ENCODE results near the gene AMIGO3.
"Not testable (repeated sequence)": the region's sequence is repeated elsewhere in the genome, so short reads cannot be mapped to it uniquely, and the experiment has no call there.

AMIGO3 gene, protein sequence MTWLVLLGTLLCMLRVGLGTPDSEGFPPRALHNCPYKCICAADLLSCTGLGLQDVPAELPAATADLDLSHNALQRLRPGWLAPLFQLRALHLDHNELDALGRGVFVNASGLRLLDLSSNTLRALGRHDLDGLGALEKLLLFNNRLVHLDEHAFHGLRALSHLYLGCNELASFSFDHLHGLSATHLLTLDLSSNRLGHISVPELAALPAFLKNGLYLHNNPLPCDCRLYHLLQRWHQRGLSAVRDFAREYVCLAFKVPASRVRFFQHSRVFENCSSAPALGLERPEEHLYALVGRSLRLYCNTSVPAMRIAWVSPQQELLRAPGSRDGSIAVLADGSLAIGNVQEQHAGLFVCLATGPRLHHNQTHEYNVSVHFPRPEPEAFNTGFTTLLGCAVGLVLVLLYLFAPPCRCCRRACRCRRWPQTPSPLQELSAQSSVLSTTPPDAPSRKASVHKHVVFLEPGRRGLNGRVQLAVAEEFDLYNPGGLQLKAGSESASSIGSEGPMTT

DNA sequence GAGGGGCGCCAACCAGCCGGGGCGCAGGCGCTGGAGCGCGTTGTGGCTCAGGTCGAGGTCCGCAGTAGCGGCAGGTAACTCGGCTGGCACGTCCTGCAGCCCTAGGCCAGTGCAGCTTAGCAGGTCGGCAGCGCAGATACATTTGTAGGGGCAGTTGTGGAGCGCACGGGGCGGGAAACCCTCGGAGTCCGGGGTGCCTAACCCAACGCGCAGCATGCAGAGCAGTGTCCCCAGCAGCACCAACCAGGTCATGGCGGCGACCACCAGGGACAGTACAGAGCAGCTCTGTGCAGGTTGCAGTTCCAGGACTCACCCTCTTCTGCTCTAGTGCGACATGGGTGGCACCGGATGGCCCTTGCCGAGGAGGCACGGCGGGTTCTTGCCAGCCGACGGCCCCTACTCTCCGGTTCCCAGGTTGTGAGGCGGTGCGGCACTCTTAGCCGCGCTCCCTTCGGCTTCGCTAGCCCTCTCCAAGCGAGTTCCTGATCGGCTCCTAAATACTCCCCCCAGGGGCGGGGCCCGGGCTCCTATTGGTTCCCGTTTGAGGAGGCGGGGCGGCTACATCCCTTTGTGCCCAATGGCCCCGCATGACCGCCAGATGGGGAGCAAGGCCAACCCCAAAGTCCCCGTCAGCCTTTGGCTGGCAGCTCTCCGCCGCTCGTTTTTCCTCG lies at the start of gene AMIGO3:
AMIGO3 (minus strand) TSS at position 471 of the 671 bp plus-strand sequence; CDS start at position 252, 219 bp downstream.
- DNase-seq, result peak; percentile 100

DNA sequence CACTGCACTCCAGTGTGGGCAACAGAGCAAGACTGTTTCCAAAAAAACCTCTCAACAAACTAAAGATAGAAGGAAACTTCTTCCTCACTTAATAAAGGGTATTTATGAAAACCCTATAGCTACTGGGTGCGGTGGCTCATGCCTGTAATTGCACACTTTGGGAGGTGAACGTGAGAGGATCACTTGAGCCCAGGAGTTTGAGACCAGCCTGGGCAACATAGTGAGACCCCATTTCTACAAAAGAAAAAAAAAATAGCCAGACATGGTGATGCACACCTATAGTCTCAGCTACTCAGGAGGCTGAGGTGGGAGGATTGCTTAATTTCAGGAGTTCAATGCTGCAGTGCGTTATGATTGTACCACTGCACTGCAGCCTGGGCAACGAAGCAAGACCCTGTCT lies 44.5 kb upstream of the AMIGO3 start:
- no peak for DNase-seq

DNA sequence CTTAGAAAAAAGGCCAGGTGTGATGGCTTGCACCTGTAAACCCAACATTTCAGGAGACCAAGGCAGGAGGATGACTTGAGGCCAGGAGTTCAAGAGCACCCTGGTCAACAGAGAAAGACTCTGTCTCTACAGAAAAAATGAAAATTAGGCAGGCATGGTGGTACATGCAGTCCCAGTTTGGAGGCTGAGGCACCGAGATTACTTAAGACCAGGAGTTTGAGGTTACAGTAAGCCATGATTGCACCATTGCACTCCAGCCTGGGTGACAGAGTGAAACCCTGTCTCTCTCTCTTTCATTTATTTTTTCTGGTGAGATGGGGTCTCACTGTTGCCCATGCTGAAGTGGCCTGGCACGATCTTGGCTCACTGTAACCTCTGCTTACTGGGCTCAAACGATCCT lies 42.2 kb upstream of the AMIGO3 start:
- DNase-seq, result no peak

- no peak for DNase-seq
These were observed 39.7 kb upstream of the AMIGO3 start for GRCh38 chr3:49759226-49759625.

DNA sequence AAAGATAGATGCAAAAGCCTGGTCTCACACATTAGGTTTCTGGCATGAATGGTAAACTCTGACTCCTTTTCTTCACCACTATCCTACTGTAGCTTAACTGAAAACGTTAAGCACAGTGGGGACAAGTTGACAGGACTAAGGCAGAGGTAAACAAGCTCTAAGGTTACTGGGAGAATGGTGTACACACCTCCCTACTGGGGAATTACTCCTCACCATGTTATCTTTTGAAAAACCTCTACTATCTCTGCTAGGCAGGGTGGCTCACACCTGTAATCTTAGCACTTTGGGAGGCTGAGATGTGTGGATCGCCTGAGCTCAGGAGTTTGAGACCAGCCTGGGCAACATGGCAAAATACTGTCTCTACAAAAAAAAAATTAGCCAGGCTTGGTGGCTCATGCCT lies 37.7 kb upstream of the AMIGO3 start:
- no peak for DNase-seq

DNA sequence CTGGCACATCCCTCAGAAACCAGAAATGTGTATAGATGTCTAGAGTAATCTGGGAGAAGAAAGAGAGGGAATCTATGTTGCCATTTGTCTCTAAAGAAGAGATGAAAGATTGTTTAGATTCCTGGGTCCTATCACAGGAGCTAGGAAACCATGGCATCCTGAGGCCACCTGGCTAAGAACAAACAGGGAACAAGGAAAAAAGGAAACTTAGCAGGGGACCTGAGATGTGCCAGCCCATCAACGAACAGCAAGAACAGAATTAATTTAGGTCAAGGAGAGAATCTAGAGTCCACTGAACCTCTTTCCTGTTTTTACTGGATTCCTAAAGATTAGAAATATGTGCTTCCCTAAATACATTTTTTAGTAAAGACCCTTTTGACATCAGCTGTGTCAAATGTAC lies 36.6 kb upstream of the AMIGO3 start:
- DNase-seq, result no peak

DNA sequence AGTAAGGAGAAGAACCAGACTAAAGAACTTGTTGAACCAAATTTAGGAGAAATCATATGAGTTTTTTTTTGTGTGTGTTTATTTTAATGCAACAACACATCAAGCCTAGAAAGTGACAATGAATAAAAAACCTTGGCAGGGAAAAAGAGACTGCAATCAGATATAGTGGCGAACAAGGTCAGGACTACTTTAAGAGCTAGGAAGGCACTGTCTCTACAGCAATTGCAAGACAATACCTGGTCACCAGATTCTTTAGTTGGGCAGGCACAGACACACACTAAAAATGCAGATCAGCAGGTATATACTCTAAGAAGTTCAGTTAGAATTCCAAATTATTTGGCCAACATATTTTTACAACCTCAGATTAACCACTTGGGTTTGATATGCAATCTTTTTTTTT lies 35.1 kb upstream of the AMIGO3 start:
- no peak for DNase-seq

DNA sequence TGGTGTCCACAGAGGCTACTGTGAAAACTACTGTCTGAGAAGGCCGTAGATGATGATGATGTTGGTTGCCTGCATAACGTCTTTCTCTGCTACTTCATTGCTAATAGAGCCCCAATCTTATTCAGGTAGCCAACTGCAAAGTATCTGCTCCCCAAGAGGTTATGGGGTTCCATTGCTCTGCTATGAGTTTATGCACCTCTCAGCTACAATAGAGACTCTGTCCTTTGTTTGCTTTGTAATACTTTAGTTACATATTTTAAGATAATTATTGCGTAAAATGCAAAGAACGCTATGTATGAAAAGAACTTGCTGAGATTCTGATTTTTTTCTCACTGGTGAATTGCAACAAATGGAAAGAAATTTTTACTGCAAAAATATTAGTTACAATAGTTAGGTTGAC lies 32.0 kb upstream of the AMIGO3 start:
- no peak for DNase-seq

GRCh38 chr3:49750056-49750455 lies 30.6 kb upstream of the AMIGO3 start:
- DNase-seq, result no peak

GRCh38 chr3:49748874-49749273 lies 29.4 kb upstream of the AMIGO3 start:
- not testable (repeated sequence) for DNase-seq

GRCh38 chr3:49747792-49748480 lies 28.5 kb upstream of the AMIGO3 start:
- no peak for DNase-seq

- DNase-seq, result no peak
These were observed 26.5 kb upstream of the AMIGO3 start for GRCh38 chr3:49745986-49746385.

DNA sequence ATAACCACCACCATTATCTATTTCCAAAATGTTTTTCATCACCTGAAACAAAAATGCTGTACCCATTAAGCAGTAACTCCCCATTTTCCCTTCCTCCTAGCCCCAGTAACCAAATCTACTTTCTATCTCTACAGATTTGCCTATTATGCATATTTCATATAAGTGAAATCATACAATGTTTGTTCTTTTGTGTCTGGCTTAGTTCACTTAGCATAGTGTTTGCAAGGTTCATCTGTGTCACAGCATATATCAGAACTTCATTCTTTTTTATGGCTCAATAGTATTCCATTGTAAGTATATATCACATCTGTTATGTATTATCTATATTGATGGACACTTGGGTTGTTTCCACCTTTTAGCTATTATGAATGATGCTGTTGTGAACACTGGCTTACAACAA lies 20.9 kb upstream of the AMIGO3 start:
- DNase-seq, result no peak

DNA sequence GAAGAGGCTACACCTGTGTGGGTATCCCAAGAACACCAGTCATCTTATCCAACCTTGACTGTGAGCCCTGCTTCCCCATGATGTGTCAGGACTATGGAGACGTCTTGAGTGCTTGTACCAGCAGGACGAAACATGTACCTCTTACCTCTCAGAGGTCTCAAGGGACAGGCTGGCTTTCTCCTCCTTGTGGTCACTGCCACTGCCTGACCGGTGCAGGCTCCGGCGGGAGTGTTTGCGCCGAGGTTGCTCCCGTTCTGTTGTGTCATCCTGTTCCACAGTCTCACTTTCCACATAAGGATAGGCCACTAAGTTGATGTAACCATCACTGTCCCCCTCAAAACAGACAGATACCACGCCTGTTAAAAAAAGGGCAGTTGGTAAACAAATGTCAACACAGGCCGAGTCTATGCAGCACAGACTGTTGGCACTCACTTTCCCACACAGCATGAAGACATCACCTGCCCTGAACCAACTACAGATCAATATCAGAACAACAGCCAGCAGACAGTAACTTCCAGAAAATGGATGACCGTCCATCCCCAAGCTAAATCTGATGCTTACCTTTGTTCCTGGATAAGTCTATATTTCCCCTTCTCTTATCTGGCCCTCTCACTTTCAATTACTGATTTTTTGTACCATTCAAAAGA lies 18.7 kb upstream of the AMIGO3 start:
- no peak for DNase-seq

DNA sequence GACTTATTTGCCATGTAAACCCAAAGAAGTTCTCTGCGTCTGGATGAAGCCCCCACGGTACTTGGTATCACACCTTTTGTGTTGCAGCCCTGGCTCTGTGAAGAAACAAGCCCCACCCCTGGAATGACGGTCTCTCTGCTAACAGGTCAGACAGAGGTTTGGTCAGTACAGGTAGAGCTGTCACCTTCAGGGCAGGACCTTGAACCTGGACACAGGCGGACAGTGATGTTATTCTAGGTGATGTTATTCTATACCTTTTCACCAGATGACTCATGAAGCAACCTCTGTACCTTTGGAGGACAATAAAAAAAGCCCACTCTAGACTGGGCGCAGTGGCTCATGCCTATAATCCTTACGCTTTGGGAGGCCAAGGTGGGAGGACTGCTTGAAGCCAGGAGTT lies 15.3 kb upstream of the AMIGO3 start:
- DNase-seq, result no peak

DNA sequence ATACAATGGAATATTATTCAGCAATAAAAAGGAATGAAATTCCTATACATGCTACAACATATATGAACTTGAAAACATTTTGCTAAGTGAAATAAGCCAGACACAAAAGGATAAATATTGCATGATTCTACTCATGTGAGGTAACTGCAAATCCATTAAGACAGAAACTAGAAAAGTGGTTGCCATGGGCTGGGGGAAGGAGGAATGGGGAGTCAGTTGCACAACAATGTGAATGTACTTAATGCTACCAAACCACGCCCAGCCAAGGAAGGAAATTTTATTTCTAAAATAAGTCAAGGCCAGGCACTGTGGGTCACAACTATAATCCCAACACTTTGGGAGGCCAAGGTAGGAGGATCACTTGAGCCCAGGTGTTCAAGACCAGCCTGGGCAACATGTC lies 14.1 kb upstream of the AMIGO3 start:
- no peak for DNase-seq

DNA sequence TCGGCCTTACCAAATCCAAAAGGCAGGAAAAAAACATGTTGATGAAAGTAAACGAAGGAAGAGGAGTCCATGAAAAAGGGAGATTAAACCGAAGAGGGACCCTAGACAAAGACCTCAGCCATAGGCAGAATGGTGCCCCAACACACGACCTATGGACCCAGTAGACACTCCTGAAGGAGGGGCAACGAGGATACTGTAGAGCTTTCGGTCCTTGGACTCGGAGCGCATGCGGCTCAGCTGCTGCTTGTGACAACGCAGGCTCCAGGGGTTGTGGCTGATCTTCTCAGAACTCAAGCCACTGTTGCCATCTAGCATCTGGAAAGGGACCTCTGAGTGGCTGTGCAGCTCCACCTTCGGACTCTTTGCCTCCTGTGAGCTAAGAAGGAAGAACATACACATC lies 13.1 kb upstream of the AMIGO3 start:
- DNase-seq, result no peak

- DNase-seq, result no peak
These were observed 10.6 kb upstream of the AMIGO3 start for GRCh38 chr3:49729966-49730609.

- DNase-seq, result no peak
These were observed 8.5 kb upstream of the AMIGO3 start for GRCh38 chr3:49727924-49728361.

DNA sequence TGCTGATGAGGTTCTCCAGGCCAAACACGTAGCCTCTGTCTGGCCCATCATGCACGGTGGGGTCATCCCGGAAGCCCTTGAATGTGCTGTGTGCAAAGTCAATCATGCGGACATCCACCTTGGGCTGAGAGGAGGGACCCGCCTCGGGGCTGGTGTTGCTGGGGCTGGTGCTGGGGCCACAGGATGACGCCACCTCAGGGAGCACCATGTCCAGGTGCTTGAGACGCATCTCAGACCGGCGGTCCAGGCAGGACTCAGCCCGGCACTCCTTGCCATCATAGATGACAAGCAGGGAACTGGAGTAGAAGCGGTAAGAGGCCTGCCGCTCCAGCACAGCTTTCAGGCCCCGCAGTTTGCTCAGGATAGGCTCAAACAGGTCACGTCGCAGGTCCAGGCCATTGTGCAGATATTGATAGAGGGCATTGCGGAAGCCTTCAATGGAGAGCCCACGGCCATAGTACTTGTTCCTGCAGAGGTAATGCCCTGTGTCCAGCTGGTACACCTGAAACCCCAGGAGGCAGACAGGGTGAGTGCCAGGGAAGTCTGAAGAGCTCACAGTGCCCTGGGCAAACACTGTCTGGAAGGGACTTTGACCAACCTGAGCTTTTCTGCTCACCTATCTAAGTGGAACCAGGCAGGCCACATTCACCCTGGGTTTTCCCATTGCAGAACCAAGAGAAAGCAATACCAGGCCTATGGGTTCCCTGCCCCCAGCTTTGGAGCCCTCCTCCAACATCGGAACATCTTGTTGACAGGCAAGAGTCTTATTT lies 7.9 kb upstream of the AMIGO3 start:
- no peak for DNase-seq

GRCh38 chr3:49725906-49726681 lies 6.6 kb upstream of the AMIGO3 start:
- DNase-seq, result no peak

All from 8988T (cell line).